Fibroblast of skin of right quadriceps (primary cell): ENCODE data around the gene KIF5A.
A peak's percentile ranks its signal among the peaks of the same experiment; 100 is the strongest.
"Not testable (repeated sequence)": the region's sequence is repeated elsewhere in the genome, so short reads cannot be mapped to it uniquely, and the experiment has no call there.

Experiments
- DNase-seq: peaks from one replicate; pipeline ENCODE4 v3.0.0-alpha.2; 2013

The KIF5A gene

DNA sequence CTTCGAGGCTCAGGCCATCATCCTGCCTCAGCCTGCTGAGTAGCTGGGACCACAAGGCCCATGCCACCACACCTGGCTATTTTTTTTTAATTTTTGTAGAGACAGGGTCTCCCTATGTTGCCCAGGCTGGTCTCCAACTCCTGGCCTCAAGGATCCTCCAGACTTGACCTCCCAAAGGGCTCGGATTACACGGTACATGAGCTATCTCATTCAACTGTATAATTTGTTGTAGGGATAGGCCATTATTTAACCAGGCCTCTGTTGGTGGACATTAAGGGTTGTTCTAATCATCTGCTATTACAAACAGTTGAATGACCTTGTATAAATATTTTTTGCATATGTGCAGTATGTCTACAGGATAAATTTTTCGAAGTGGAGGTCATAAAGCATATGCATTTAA is 9.0 kb downstream of the KIF5A start:
- no peak for DNase-seq

DNA sequence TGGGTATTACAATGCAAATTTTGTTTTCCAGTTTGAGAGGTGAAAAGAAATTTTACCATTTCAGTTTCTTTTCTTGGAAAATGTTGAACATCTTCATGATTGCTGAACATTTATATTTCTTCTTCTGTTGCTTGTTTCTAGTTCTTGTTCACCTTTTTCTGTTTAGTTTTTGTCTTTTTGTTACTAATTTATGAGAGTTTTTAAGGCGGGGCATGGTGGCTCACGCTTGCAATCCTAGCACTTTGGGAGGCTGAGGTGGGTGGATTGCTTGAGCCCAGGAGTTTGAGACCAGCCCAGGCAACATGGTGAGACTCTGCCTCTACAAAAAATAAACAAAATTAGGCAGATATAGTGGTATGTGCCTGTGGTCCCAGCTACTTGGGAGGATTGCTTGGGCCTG is 10.7 kb downstream of the KIF5A start:
- DNase-seq = no peak

DNA sequence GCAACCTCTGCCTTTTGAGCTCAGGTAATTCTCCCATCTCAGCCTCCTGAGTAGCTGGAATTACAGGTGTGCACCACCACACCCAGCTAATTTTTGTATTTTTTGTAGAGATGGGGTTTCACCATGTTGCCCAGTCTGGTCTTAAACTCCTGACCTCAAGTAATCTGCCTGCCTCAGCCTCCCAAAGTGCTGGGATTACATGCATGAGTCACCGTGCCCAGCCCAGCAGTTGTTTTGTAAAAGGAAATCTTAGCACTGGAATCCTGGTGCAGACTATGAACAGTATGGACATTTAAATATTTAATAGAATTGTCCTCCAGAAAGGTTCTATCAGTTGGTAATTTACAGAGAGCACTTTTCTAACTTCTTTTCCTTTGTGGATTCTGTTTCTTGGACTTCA is 11.3 kb downstream of the KIF5A start:
- DNase-seq = not testable (repeated sequence)

DNA sequence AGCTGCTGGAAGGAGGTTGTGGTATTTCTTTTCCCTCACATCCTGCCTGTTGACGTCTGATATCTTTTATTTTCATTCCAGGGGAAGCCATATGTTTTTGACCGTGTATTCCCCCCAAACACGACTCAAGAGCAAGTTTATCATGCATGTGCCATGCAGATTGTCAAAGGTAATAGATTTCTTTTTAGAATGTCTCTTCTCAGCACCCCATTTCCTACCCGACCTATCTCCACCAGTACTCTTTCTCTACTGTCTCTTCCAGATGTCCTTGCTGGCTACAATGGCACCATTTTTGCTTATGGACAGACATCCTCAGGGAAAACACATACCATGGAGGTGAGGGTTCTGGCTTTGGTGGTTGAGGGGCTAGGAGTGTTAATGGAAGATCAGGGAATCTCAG is 13.5 kb downstream of the KIF5A start:
- DNase-seq = no peak

DNA sequence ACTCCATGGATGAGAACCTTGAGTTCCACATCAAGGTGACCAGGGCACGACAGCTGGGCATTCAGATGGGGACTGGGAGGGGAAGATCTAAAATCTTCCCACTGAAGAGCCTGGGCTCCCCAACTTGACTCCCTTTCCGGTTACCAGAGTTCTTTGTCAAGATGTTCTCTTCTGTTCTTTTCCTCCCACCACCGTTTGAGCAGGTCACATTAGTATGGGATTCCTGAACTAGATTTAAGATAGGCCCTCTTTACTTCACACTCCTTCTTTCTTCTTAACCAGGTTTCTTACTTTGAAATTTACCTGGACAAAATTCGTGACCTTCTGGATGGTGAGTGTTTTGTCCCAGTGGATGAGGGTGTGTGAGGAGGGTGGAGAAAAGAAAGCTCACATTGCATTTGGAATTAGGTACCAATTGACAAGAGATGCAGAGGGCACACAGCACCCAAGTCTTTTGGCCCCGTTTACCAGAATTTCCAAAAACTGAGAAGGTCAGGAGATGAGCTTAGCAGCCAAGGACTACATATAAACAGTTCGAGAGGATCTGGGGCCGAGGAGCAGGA is 14.4 kb downstream of the KIF5A start:
- DNase-seq = no peak

DNA sequence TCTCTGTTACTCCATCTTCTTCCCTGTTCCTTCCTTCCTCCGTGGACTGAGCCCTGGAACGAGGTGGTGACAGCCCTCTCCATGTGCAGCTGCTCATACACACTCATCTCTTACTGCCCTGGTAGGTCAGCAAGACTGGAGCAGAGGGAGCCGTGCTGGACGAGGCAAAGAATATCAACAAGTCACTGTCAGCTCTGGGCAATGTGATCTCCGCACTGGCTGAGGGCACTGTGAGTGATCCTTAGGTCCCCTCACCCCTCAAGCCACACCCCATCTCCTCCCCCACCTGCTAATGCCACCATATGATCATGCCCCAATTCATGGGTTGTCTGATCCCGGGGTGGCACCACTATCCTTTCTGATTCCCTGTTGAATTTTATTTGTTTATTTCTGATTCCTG is 19.0 kb downstream of the KIF5A start:
- no peak for DNase-seq

- no peak for DNase-seq
Observed at GRCh38 chr12:57569858-57570257, 20.0 kb downstream of the KIF5A start.

DNA sequence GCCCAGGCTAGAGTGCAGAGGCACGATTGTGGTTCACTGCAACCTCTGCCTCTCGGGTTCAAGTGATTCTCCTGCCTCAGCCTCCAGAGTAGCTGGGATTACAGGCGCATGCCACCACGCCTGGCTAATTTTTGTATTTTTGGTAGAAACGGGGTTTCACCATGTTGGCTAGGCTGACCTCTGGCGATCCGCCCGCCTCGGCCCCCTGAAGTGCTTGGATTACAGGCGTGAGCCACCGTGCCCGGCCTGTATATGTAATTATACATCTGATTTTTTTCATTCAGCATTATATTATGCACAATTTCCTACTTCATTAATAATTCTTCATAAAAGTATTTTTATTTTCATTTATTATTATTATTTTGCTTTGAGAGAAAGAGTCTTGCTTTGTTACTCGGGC is 20.6 kb downstream of the KIF5A start:
- DNase-seq = not testable (repeated sequence)

GRCh38 chr12:57571926-57572762 is 22.3 kb downstream of the KIF5A start:
- no peak for DNase-seq

GRCh38 chr12:57574795-57575194 is 25.0 kb downstream of the KIF5A start:
- DNase-seq = no peak

DNA sequence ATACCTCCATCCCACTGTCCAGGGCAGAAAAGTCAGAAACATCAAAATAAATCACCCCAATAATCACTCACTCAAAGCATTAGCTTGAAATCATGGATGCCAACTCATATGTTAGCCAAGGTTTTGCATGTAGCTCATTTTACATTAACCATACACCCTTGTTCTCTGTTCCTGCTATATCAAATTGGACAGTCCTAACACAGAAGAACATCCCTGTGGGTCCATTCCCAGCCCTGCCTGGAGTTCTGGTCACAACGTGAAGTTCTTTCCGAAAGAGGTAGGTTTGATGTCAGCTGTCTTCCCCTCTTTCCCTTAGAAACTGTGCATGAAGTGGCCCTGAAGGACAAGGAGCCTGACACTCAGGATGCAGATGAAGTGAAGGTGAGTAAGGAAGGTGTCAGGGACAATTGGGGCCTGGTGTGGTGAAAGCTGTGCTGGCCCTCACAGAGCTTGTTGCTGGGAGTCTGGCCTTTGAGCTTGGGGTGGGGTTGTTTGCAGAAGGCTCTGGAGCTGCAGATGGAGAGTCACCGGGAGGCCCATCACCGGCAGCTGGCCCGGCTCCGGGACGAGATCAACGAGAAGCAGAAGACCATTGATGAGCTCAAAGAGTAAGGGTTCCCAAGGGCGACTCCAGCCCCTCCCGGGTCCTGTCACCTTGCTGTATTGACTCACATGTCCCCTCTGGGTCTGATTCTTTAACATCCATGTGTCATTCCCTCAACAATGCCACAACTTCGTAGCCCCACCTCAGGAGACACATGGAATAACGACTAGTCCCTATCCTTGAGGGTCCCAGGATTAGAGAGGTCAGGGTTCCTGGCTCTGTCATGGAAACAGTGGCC is 26.1 kb downstream of the KIF5A start:
- no peak for DNase-seq

DNA sequence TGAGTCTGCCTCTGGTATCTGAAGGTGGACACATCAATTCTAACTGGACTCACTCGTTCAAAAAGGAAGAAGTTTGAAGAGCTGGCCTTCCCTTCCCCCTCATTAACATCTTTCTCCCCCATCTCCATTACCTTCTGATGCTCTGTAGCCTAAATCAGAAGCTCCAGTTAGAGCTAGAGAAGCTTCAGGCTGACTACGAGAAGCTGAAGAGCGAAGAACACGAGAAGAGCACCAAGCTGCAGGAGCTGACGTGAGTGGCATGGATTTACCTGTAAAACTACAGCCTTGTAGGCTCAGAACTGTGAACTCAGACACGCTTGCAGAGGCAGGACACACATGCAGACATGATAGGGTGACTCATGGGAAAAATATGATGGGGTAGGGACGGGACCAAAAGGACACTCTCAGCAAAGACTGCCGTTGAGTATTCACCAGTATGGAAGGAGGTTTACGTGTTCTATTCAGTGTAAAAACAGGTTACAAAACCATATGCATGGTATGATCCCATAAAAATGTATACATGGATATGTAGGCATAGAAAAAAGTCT is 26.8 kb downstream of the KIF5A start:
- no peak for DNase-seq

DNA sequence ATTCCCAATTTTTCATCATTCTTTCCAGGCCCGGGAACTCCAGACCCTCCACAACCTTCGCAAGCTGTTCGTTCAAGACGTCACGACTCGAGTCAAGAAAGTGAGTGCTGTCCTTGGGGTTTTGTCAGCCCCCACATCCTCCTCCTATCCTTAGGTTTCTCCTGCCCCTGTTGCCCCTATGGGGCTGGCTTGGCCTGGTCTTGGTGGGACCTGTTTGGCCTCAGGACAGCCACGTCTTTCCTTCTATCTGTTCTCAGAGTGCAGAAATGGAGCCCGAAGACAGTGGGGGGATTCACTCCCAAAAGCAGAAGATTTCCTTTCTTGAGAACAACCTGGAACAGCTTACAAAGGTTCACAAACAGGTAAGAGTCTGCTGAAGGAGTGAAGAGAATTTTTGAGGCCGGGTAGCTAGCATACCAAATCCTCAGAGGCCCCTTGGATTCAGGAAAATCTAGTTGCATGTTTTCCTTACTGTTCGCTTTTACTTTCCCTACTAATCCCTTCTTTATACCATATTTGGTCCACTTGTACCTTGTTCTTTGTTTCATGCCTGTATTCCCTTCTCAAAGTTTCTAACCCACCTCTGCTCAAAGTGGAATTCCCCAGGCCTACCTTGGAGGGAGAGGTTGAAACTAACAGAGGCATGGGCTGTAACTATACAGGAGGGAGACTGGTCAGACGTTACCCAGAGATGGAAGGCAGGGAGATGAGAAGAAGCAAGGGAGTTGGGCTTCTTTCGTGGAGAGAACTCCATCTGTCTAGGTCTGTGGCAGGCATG is 28.3 kb downstream of the KIF5A start:
- DNase-seq = no peak

DNA sequence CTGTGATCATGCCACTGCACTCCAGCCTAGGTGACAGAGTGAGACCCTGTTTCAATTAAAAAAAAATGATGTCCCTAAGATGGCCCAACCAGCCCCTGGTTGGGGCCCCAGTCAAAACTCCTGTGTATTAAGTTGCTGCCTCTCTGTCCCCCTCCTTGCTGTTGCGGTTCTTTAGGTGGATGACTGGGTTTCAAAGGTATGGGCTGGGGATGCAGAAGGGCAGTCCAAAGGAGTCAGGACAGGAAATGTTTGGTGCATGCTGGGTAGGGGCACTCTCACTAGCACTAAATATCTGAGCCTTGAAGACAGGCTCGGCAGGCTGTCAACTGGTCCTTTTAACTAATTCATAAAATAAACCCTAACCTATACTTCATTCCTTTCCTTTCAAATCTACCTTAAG is 29.2 kb downstream of the KIF5A start:
- no peak for DNase-seq

DNA sequence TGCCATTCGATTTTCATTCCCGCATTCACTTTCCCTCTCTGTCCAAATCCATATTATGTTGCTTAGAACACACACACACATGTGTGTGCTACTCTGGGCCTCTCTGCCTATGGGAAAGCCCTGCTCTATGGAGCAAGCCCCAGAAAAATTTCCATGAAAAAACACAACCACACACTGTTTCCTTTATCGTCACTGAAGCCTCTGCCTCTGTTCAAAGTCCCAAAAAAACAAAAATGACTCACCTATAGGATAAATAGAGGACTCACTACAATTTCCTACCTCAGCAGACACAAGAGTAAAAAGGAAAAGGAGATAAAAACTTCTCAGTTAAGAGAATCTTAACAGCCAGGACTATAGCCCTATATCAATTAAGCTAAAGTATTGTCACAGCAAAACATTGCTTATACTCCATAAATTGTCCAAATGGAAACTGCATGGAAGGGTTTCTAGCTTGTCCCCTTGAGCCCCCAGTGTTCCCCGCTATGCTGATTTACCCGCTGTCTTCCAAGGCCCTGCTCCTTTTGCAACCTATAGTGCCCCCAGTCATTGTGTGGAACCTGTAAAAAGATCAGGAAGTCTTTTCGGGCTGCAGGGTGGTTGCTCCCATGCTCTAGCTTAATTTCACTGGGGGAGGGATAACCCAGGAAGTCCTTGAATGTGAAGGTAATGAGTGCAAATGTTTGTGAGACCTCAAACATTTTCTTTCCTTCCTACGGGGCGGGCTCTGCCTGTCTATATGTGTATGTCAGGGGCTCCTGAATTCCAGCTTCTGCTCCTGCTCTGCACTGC is 30.0 kb downstream of the KIF5A start:
- DNase-seq = no peak

- no peak for DNase-seq
Observed at GRCh38 chr12:57580466-57580795, 30.6 kb downstream of the KIF5A start.

GRCh38 chr12:57581802-57582201 is 32.0 kb downstream of the KIF5A start:
- no peak for DNase-seq

GRCh38 chr12:57582440-57582839 is 32.6 kb downstream of the KIF5A start:
- DNase-seq = no peak

DNA sequence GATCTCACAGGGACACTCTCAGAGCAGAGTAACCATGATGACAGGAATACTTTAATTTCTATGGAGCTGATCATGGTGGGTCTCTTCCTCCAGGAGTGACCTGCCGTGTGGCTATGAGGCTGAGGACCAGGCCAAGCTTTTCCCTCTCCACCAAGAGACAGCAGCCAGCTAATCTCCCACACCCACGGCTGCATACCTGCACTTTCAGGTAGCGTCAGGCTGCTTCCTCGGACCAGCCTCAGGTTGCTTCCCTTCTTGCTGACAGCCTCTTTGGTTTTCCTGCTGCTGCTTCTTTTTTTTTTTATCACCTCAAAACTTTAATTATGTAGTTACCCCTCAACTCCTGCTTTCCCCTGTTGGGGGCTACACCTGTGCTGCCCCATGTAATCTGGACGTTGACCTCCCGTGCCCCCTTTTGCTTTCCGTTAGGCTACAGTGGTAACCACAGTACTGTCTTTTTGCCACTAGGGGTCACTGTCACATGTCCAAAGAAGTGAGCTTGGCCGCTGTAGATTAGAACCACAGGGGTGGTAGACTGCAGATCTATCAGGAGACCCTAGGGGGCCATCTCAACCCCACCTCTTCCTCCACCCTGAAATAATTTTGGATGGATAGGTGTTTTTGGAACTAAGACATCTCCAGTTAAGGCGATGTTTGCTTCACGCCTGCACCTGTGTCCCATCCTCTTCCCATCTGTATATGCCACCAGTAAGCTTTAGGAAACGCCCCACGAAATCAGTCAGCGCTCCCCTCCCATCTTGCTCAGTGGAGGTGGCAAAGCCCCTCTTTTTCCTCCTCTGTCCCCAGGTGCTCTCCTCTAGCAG is 33.4 kb downstream of the KIF5A start:
- peak; percentile 78 for DNase-seq

DNA sequence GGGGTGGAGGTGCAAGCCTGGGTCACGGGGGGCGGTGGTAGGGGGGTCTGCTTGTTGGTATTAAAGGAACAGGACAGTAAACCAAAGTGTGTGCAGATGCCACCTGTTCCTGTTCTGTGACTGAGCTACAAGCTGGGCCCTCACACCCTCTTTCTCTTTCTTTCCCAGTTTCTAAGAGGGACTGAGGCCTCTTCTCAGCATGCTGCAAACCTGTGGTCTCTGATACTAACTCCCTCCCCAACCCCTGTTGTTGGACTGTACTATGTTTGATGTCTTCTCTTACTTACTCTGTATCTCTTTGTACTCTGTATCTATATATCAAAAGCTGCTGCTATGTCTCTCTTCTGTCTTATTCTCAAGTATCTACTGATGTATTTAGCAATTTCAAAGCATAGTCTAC is 34.2 kb downstream of the KIF5A start:
- no peak for DNase-seq

DNA sequence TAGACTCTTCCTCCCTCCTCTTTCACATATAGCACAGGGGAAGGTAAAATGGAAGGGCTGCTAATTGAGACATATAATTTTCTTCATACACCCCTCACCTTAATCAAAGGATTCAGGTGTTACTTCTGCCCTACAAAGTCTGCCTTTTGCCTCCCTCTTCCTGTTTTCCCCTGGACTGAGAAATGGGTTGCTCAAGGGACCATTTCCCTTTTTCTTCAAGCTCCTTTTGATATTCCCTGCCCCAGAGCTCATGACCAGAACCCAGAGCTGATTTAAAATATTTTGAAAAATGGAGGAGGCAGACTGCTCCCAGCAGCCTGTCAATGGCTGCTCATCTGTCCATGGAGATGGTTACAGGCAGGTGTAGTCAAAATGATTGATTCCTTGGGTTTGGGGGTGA is 34.8 kb downstream of the KIF5A start:
- no peak for DNase-seq
